Right lung (tissue), 5 donors: ENCODE results near the gene CRY2. TPM values are rescaled to one million over a fixed set of nuclear protein-coding genes. Genes with fewer than 3 reads are reported as not detected.
A peak's percentile ranks its signal among the peaks of the same experiment; 100 is the strongest.

Experiments
- DNase-seq, 2 donors: peaks; one replicate each; pipeline ENCODE4 v3.0.0-alpha.2; 2013
- polyA plus RNA-seq, 5 donors: library from polyadenylated mRNA; unstranded; fragments of 120-200 nt; gene quantifications; one replicate each; pipeline versions ENCODE4 v1.2.1 to v1.2.3, GENCODE V29; 2013; ENCODE audit warnings: inconsistent platforms in 1 of 5, low replicate concordance in 1 of 5; ENCODE audit not compliant: insufficient read length in 5 of 5, insufficient read depth in 1 of 5

The CRY2 gene
- polyA plus RNA-seq, 5 donors = 25.5 to 35.4 (median 28.2) TPM

- no peak for DNase-seq
Observed at GRCh38 chr11:45844822-45845578, 2.3 kb upstream of the CRY2 start.

GRCh38 chr11:45846174-45846675, 1.1 kb upstream of the CRY2 start:
- no peak for DNase-seq

- peak; percentile 57 to 66 for DNase-seq
Observed at GRCh38 chr11:45847911-45848316, 639 bp downstream of the CRY2 start.

- no peak for DNase-seq
Observed at GRCh38 chr11:45848654-45849081, 1.4 kb downstream of the CRY2 start.

GRCh38 chr11:45850446-45850845, 3.2 kb downstream of the CRY2 start:
- no peak for DNase-seq

- no peak for DNase-seq
Observed at GRCh38 chr11:45851228-45851627, 4.0 kb downstream of the CRY2 start.

GRCh38 chr11:45852018-45852711, 4.9 kb downstream of the CRY2 start:
- DNase-seq = no peak

GRCh38 chr11:45852712-45853101, 5.4 kb downstream of the CRY2 start:
- DNase-seq = no peak

- no peak for DNase-seq
Observed at GRCh38 chr11:45853332-45854219, 6.3 kb downstream of the CRY2 start.

- DNase-seq = no peak
Observed at GRCh38 chr11:45855308-45855707, 8.0 kb downstream of the CRY2 start.

GRCh38 chr11:45856044-45856468, 8.8 kb downstream of the CRY2 start:
- no peak for DNase-seq

- peak; percentile 77 to 79 for DNase-seq
Observed at GRCh38 chr11:45857961-45858474, 10.7 kb downstream of the CRY2 start.

GRCh38 chr11:45858751-45859398, 11.6 kb downstream of the CRY2 start:
- no peak for DNase-seq

GRCh38 chr11:45859661-45860140, 12.4 kb downstream of the CRY2 start:
- DNase-seq = peak; percentile 91 to 93

- no peak for DNase-seq
Observed at GRCh38 chr11:45860348-45860747, 13.1 kb downstream of the CRY2 start.

- DNase-seq = no peak
Observed at GRCh38 chr11:45860764-45861510, 13.7 kb downstream of the CRY2 start.

GRCh38 chr11:45864041-45864440, 16.8 kb downstream of the CRY2 start:
- no peak for DNase-seq

- DNase-seq = no peak
Observed at GRCh38 chr11:45869551-45869950, 22.3 kb downstream of the CRY2 start.

GRCh38 chr11:45870706-45871105, 23.4 kb downstream of the CRY2 start:
- no peak for DNase-seq

GRCh38 chr11:45871638-45872037, 24.4 kb downstream of the CRY2 start:
- DNase-seq = no peak
